Liver (tissue), 9 donors: ENCODE data around the gene PNKD. TPM values are rescaled to one million over a fixed set of nuclear protein-coding genes. Genes with fewer than 3 reads are reported as not detected.

Experiments
- DNase-seq: peaks from one replicate; pipeline ENCODE4 v3.0.0-alpha.2; 2017; ENCODE audit warnings: low spot score
- H3K27ac ChIP-seq, 2 donors: one replicate each; pipeline ENCODE4 v1.7.0; 2013; ENCODE audit warnings: inconsistent platforms in 2 of 2, low read length in 2 of 2, control low read depth in 1 of 2, low read depth in 1 of 2, mild to moderate bottlenecking in 1 of 2
- H3K27me3 ChIP-seq, 4 donors: one replicate each; pipeline versions ENCODE4 v1.6.1 to v1.7.0; 2013; ENCODE audit warnings: low read length in 3 of 4, inconsistent platforms in 1 of 4, mild to moderate bottlenecking in 1 of 4, moderate library complexity in 1 of 4; ENCODE audit not compliant: control insufficient read depth in 4 of 4, insufficient read depth in 4 of 4
- H3K36me3 ChIP-seq, 4 donors: one replicate each; pipeline versions ENCODE4 v1.6.1 to v1.7.0; 2013; ENCODE audit warnings: low read length in 3 of 4, mild to moderate bottlenecking in 3 of 4, low read depth in 1 of 4, moderate library complexity in 1 of 4; ENCODE audit not compliant: control insufficient read depth in 4 of 4, insufficient read depth in 3 of 4
- H3K4me1 ChIP-seq, 4 donors: one replicate each; pipeline versions ENCODE4 v1.6.1 to v1.7.0; 2013; ENCODE audit warnings: low read length in 3 of 4, mild to moderate bottlenecking in 3 of 4, moderate library complexity in 1 of 4; ENCODE audit not compliant: control insufficient read depth in 4 of 4, insufficient read depth in 4 of 4
- H3K4me3 ChIP-seq, 3 donors: one replicate each; pipeline versions ENCODE4 v1.6.1 to v1.7.0; 2013; ENCODE audit warnings: low read length in 3 of 3, control low read depth in 1 of 3, low read depth in 1 of 3, mild to moderate bottlenecking in 1 of 3
- H3K9ac ChIP-seq, 2 donors: one replicate each; pipeline ENCODE4 v1.7.0; 2013; ENCODE audit warnings: low read length in 2 of 2, mild to moderate bottlenecking in 2 of 2, moderate library complexity in 2 of 2, control low read depth in 1 of 2, low read depth in 1 of 2
- H3K9me3 ChIP-seq, 4 donors: one replicate each; pipeline versions ENCODE4 v1.6.1 to v1.7.0; 2013; ENCODE audit warnings: low read length in 3 of 4; ENCODE audit not compliant: control insufficient read depth in 4 of 4
- FOXA1 ChIP-seq: IDR thresholded peaks from 2 replicates; pipeline ENCODE4 v1.6.1; 2016; ENCODE audit warnings: antibody characterized with exemption
- FOXA2 ChIP-seq: IDR thresholded peaks from 2 replicates; pipeline ENCODE4 v1.6.1; 2016; ENCODE audit warnings: antibody characterized with exemption
- GABPA ChIP-seq, 2 donors: IDR thresholded peaks in 1 of 2; conservative IDR thresholded peaks in 1 of 2; 2 replicates each; pipeline ENCODE4 v1.6.1; 2016; ENCODE audit warnings: antibody characterized with exemption in 2 of 2, mild to moderate bottlenecking in 1 of 2, moderate library complexity in 1 of 2
- HNF4A ChIP-seq, 2 donors: conservative IDR thresholded peaks; 2 replicates each; pipeline ENCODE4 v1.6.1; 2016; ENCODE audit warnings: antibody characterized with exemption in 2 of 2, mild to moderate bottlenecking in 2 of 2
- HNF4G ChIP-seq: IDR thresholded peaks from 2 replicates; pipeline ENCODE4 v1.6.1; 2016; ENCODE audit warnings: antibody characterized with exemption
- JUND ChIP-seq, 2 donors: IDR thresholded peaks; 2 replicates each; pipeline ENCODE4 v1.6.1; 2016; ENCODE audit warnings: antibody characterized with exemption in 2 of 2
- NR2F2 ChIP-seq: IDR thresholded peaks from 2 replicates; pipeline ENCODE4 v1.6.1; 2016; ENCODE audit warnings: antibody characterized with exemption
- RAD21 ChIP-seq, 2 donors: IDR thresholded peaks; 2 replicates each; pipeline ENCODE4 v1.6.1; 2016; ENCODE audit warnings: antibody characterized with exemption in 2 of 2, mild to moderate bottlenecking in 2 of 2
- RXRA ChIP-seq, 2 donors: IDR thresholded peaks; 2 replicates each; pipeline ENCODE4 v1.6.1; 2017 to 2018; ENCODE audit warnings: antibody characterized with exemption in 2 of 2, mild to moderate bottlenecking in 1 of 2
- SP1 ChIP-seq: IDR thresholded peaks from 2 replicates; pipeline ENCODE4 v1.6.1; 2018; ENCODE audit warnings: antibody characterized with exemption, mild to moderate bottlenecking
- YY1 ChIP-seq: IDR thresholded peaks from 2 replicates; pipeline ENCODE4 v1.6.1; 2016; ENCODE audit warnings: antibody characterized with exemption, mild to moderate bottlenecking
- WGBS: extraction: QIAGEN DNeasy Blood & Tissue Kit; methylation state at CpG from one replicate; pipeline ENCODE4 v1.1.7; 2013; 5-methylcytosine and 5-hydroxymethylcytosine counted together
- polyA plus RNA-seq, 2 donors: library from polyadenylated mRNA; stranded (reverse) in 1 of 2; unstranded in 1 of 2; fragments of 200-250 nt in 1 of 2; fragments of >200 nt in 1 of 2; fragmentation: Nextera tagmentation in 1 of 2; extraction: Ambion mirVana in 1 of 2; gene quantifications; one replicate each; pipeline versions ENCODE4 v1.2.1 to v1.2.3, GENCODE V29; 2013 to 2015
- total RNA-seq, 2 donors: library from RNA; depleted of rRNA; stranded (reverse); fragments of >200 nt; gene quantifications; one replicate each; pipeline ENCODE4 v1.2.3, GENCODE V29; 2014
- TF ChIP-seq, protein P1 (sequence below): IDR thresholded peaks from 2 replicates; pipeline ENCODE4 v1.6.1; 2016; ENCODE audit warnings: antibody characterized with exemption
- TF ChIP-seq, protein P2 (sequence below): IDR thresholded peaks from 2 replicates; pipeline ENCODE4 v1.6.1; 2016; ENCODE audit warnings: antibody characterized with exemption
- TF ChIP-seq, protein P3 (sequence below): IDR thresholded peaks from 2 replicates; pipeline ENCODE4 v1.6.1; 2016; ENCODE audit warnings: antibody characterized with exemption
- TF ChIP-seq, protein P4 (sequence below): fragments of 150-350 bp; IDR thresholded peaks from 2 replicates; pipeline ENCODE4 v1.5.1; 2017; ENCODE audit warnings: improper control_type of control experiment, low read depth, low read length; ENCODE audit not compliant: missing input control
- donor health status: healthy.
- donor health status: healthy.
- donor health status: healthy.
- donor health status: healthy.
- donor health status: healthy.

Gene PNKD
- total and polyA plus RNA-seq, 4 donors: 28.5 to 161 (median 94.9) TPM

DNA sequence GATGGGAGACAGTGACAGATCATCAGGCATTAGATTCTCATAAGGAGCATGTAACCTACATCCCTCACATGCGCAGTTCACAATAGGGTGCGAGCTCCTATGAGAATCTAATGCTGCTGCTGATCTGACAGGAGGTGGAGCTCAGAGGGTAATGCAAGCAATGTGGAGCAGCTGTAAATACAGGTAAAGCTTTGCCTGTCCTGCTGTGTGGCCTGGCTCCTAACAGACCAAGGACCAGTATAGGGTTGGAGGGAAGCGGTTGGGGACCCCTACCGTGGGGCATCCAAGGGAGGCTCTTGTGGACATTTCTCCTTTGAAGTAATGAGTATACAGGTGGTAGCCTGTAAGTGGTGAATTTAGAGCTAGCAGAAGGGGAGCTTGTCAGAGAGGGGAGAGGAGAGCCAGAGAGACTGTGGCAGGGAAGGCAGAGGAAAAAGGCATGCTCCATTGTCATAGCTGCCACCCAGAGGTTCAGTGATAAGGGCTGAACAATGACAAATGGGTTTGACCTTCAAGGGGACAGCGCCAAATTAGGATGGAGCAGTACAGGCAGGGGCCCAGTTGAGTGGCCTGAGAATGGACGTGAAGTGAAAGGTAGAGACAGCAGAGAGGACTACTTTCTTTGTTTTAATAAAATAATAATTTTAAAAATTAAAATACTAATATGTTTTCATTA lies 37.2 kb downstream of the PNKD start:
- Histone ChIP-seq H3K36me3 (no peaks in the 10 kb centered on the region), H3K9me3 (no peaks in the 10 kb centered on the region), H3K4me1 (peaks cover 11 to 27% (median 21%) of the 10 kb centered on the region in 4 donors), H3K27me3 (no peaks in the 10 kb centered on the region), H3K27ac (no peak overlapping the region), H3K4me3 (no peak overlapping the region), H3K9ac (no peak overlapping the region)
- DNase-seq: no peak
- WGBS: 91% methylated on average over 6 of the region's 6 CpGs
- TF ChIP-seq, protein P1, sequence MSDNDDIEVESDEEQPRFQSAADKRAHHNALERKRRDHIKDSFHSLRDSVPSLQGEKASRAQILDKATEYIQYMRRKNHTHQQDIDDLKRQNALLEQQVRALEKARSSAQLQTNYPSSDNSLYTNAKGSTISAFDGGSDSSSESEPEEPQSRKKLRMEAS: no peak
- no peak for TF ChIP-seq RAD21 (IDR thresholded peaks at IDR 0.05)
- no peak for TF ChIP-seq SP1
- TF ChIP-seq, protein P2, sequence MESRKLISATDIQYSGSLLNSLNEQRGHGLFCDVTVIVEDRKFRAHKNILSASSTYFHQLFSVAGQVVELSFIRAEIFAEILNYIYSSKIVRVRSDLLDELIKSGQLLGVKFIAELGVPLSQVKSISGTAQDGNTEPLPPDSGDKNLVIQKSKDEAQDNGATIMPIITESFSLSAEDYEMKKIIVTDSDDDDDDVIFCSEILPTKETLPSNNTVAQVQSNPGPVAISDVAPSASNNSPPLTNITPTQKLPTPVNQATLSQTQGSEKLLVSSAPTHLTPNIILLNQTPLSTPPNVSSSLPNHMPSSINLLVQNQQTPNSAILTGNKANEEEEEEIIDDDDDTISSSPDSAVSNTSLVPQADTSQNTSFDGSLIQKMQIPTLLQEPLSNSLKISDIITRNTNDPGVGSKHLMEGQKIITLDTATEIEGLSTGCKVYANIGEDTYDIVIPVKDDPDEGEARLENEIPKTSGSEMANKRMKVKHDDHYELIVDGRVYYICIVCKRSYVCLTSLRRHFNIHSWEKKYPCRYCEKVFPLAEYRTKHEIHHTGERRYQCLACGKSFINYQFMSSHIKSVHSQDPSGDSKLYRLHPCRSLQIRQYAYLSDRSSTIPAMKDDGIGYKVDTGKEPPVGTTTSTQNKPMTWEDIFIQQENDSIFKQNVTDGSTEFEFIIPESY: no peak
- TF ChIP-seq YY1: no peak
- TF ChIP-seq FOXA1: no peak
- no peak for TF ChIP-seq HNF4G
- no peak for TF ChIP-seq NR2F2
- no peak for TF ChIP-seq FOXA2
- TF ChIP-seq RXRA (IDR thresholded peaks at IDR 0.05): no peak
- TF ChIP-seq JUND (IDR thresholded peaks at IDR 0.05): no peak
- TF ChIP-seq GABPA (IDR thresholded peaks at IDR 0.05 in 1 of 2, conservative IDR thresholded peaks at IDR 0.05 in 1 of 2): no peak
- TF ChIP-seq HNF4A (conservative IDR thresholded peaks at IDR 0.05): no peak
- TF ChIP-seq, protein P3, sequence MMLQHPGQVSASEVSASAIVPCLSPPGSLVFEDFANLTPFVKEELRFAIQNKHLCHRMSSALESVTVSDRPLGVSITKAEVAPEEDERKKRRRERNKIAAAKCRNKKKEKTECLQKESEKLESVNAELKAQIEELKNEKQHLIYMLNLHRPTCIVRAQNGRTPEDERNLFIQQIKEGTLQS: no peak

DNA sequence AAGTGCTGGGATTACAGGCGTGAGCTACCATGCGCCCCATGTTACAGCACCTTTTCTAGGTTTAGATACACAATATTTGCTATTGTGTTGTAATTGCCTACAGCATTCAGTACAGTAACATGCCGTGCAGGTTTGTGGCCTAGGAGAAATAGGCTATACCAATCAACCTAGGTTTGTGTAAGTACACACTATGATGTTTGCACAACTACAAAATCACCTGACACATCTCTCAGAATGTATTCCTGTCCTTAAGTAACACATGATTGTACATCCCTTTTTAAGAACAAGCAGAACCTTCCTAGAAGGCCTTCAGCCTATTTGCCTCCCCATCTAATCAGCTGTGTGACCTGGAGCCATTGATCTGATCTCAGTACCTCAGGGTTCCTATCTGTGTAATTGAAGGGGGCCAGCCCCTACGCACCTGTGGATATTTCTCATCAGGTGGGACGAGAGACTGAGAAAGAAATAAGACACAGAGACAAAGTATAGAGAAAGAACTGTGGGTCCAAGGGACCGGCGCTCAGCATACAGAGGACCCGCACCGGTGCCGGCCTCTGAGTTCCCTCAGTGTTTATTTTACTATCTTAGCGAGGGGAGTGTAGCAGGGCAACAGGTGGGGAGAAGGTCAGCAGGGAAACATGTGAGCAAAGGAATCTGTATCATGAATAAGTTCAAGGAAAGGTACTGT lies 40.7 kb downstream of the PNKD start:
- Histone ChIP-seq H3K27me3 (no peaks in the 10 kb centered on the region), H3K36me3 (no peaks in the 10 kb centered on the region), H3K27ac (no peak overlapping the region), H3K9ac (no peak overlapping the region), H3K9me3 (no peaks in the 10 kb centered on the region), H3K4me3 (no peak overlapping the region), H3K4me1 (peaks cover 8 to 28% (median 19%) of the 10 kb centered on the region in 4 donors)
- WGBS: 66% methylated on average over 11 of the region's 11 CpGs
- TF ChIP-seq RXRA (IDR thresholded peaks at IDR 0.05): peak in 1 of 2 donors; percentile 6
- TF ChIP-seq, protein P4, sequence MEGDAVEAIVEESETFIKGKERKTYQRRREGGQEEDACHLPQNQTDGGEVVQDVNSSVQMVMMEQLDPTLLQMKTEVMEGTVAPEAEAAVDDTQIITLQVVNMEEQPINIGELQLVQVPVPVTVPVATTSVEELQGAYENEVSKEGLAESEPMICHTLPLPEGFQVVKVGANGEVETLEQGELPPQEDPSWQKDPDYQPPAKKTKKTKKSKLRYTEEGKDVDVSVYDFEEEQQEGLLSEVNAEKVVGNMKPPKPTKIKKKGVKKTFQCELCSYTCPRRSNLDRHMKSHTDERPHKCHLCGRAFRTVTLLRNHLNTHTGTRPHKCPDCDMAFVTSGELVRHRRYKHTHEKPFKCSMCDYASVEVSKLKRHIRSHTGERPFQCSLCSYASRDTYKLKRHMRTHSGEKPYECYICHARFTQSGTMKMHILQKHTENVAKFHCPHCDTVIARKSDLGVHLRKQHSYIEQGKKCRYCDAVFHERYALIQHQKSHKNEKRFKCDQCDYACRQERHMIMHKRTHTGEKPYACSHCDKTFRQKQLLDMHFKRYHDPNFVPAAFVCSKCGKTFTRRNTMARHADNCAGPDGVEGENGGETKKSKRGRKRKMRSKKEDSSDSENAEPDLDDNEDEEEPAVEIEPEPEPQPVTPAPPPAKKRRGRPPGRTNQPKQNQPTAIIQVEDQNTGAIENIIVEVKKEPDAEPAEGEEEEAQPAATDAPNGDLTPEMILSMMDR: no peak
- no peak for DNase-seq
